ENCODE results near the gene NBEAL2.

DNA sequence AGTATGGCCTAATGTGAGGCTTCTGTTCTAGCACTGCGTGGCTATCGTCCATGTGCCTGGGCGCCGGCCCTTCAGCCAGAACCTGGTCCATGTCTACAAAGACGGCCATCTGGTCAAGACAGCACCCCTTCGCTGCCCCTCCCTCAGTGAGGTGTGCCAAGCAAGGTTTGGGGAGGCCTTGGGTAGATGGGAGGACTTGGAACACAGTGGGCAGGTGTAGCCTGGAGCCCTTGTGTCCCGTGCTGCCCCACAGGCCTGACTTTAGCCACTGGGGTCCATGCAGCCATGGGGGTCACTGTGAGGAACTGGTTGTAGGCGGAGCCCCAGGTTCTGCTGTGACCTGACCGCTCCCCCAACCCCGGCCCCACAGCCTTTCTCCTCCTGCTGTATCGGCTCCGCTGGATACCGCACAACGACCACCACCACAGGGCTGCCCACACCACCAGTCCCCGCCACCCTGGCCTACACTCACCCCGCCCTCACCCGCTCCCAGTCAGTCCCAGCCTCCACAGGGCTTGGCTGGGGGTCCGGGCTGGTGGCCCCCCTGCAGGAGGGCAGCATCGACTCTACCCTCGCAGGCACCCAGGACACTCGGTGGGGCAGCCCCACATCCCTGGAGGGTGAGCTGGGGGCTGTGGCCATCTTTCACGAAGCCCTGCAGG is 16.6 kb downstream of the NBEAL2 start:
- TF ChIP-seq POLR2A (IDR thresholded peaks at IDR 0.05), result no peak
- TF ChIP-seq, protein P1, sequence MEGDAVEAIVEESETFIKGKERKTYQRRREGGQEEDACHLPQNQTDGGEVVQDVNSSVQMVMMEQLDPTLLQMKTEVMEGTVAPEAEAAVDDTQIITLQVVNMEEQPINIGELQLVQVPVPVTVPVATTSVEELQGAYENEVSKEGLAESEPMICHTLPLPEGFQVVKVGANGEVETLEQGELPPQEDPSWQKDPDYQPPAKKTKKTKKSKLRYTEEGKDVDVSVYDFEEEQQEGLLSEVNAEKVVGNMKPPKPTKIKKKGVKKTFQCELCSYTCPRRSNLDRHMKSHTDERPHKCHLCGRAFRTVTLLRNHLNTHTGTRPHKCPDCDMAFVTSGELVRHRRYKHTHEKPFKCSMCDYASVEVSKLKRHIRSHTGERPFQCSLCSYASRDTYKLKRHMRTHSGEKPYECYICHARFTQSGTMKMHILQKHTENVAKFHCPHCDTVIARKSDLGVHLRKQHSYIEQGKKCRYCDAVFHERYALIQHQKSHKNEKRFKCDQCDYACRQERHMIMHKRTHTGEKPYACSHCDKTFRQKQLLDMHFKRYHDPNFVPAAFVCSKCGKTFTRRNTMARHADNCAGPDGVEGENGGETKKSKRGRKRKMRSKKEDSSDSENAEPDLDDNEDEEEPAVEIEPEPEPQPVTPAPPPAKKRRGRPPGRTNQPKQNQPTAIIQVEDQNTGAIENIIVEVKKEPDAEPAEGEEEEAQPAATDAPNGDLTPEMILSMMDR (IDR thresholded peaks at IDR 0.05), result no peak
